Measurements from ENCODE around the gene NEO1. TPM values are rescaled to one million over a fixed set of nuclear protein-coding genes. Genes with fewer than 3 reads are reported as not detected.

The NEO1 gene
- total RNA-seq, 1 donor from 2014 or later, result 2.3 TPM

DNA sequence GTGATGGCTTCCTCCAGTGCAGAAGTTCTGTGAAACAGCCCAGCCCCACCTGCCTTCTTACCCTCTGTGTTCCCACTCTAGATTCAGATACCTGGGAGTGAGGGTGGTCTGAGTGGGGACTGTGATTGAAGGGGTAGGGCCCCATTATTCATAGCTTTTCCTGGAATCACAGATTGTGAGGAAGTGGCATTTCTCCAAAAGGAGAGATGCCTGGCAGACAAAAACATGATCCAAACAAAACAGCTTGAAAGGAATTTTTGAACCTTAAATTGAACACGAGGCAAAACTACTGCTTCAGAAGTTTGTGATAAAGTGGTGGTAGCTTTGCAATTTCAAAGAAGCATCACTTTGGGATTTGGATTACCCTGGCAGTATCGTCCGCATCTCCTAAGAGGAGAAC lies 29.2 kb upstream of the NEO1 start:
- H3K9me3 Mint-ChIP-seq, result no peaks in the 10 kb centered on the region

DNA sequence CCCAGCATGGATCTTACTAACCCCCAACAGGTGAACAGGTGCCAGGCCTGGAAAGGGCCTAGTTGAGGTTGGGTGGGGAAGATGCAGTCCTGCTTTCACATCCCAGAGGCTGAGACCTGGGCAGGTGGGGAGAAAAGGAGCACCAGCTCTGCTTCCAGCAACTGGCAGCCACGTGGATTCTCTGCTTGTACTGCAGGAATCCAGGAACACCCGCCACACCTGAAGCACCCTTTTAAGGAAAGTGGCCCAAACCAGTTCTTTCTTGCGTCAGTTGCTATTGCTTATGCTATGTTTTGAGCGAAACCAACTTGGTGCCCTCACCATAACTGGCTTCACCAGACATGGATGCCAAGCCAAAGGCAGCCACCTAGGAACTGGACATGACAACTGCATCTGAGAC lies 28.1 kb upstream of the NEO1 start:
- POLR2A ChIA-PET, result no interaction called here
- Mint-ChIP-seq H3K27ac (no peak overlapping the region), H3K9me3 (no peaks in the 10 kb centered on the region), H3K4me3 (no peak overlapping the region), H3K27me3 (peaks cover 21% of the 10 kb centered on the region), H3K36me3 (ENCODE audit: low read depth) (no peaks in the 10 kb centered on the region), H3K4me1 (no peaks in the 10 kb centered on the region)
- DNase-seq, result no peak
- TF ChIP-seq, protein P1, sequence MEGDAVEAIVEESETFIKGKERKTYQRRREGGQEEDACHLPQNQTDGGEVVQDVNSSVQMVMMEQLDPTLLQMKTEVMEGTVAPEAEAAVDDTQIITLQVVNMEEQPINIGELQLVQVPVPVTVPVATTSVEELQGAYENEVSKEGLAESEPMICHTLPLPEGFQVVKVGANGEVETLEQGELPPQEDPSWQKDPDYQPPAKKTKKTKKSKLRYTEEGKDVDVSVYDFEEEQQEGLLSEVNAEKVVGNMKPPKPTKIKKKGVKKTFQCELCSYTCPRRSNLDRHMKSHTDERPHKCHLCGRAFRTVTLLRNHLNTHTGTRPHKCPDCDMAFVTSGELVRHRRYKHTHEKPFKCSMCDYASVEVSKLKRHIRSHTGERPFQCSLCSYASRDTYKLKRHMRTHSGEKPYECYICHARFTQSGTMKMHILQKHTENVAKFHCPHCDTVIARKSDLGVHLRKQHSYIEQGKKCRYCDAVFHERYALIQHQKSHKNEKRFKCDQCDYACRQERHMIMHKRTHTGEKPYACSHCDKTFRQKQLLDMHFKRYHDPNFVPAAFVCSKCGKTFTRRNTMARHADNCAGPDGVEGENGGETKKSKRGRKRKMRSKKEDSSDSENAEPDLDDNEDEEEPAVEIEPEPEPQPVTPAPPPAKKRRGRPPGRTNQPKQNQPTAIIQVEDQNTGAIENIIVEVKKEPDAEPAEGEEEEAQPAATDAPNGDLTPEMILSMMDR (IDR thresholded peaks at IDR 0.05), result no peak
- intact Hi-C loops (cut with micrococcal nuclease), result no loop called here
- CTCF ChIA-PET, result no interaction called here
- ATAC-seq (ENCODE audit: low read depth), result no peak

More for the DNA sequence above, 29.2 kb upstream of the NEO1 start:
- no peaks in the 10 kb centered on the region for H3K4me1 Mint-ChIP-seq
- no peak overlapping the region for H3K27ac Mint-ChIP-seq
- DNase-seq, result no peak
- no peak overlapping the region for H3K4me3 Mint-ChIP-seq
- CTCF ChIA-PET, result no interaction called here
- peaks cover 23% of the 10 kb centered on the region for H3K27me3 Mint-ChIP-seq
- TF ChIP-seq, protein P1 (IDR thresholded peaks at IDR 0.05), result no peak
- intact Hi-C loops (cut with micrococcal nuclease), result no loop called here
- ATAC-seq (ENCODE audit: low read depth), result no peak
- POLR2A ChIA-PET, result no interaction called here
- H3K36me3 Mint-ChIP-seq (ENCODE audit: low read depth), result no peaks in the 10 kb centered on the region

- ChIA-PET CTCF (no interaction called here), POLR2A (no interaction called here)
- Mint-ChIP-seq H3K36me3 (ENCODE audit: low read depth) (no peaks in the 10 kb centered on the region), H3K4me1 (no peaks in the 10 kb centered on the region), H3K9me3 (no peaks in the 10 kb centered on the region), H3K27me3 (peaks cover 19% of the 10 kb centered on the region), H3K4me3 (no peak overlapping the region), H3K27ac (no peak overlapping the region)
- intact Hi-C loops (cut with micrococcal nuclease), result no loop called here
- TF ChIP-seq, protein P1 (IDR thresholded peaks at IDR 0.05), result no peak
- ATAC-seq (ENCODE audit: low read depth), result no peak
- no peak for DNase-seq
Observed at GRCh38 chr15:73026511-73027054, 25.7 kb upstream of the NEO1 start.

DNA sequence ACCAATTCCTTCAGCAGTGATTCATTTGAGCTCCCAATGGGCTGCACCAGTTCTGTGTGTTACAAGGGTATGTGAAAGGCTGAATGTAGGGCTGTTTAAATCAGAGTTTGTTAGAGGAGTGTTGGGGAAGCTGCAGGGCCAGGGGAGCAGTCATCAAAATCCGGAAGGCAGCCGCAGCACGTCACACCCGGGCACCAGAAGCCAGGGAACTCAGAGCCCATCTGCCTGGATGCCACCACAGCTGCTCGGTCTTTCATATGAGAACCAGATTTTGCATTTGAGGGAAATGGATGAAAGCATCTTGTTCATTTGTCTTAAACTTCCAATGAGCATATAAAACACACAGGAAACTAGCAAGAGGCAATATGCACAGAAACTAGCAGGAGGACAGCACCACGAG lies 24.2 kb upstream of the NEO1 start:
- POLR2A ChIA-PET, result no interaction called here
- Mint-ChIP-seq H3K9me3 (no peaks in the 10 kb centered on the region), H3K36me3 (ENCODE audit: low read depth) (no peaks in the 10 kb centered on the region), H3K27me3 (peaks cover 18% of the 10 kb centered on the region), H3K4me3 (no peak overlapping the region), H3K27ac (no peak overlapping the region), H3K4me1 (no peaks in the 10 kb centered on the region)
- intact Hi-C loops (cut with micrococcal nuclease), result no loop called here
- CTCF ChIA-PET, result no interaction called here
- TF ChIP-seq, protein P1 (IDR thresholded peaks at IDR 0.05), result no peak
- DNase-seq (no peak), ATAC-seq (ENCODE audit: low read depth) (no peak)

GRCh38 chr15:73028831-73029451 lies 23.3 kb upstream of the NEO1 start:
- H3K4me1 Mint-ChIP-seq, result no peaks in the 10 kb centered on the region
- peaks cover 19% of the 10 kb centered on the region for H3K27me3 Mint-ChIP-seq
- TF ChIP-seq, protein P1 (IDR thresholded peaks at IDR 0.05), result no peak
- DNase-seq, result no peak
- ChIA-PET POLR2A (no interaction called here), CTCF (interaction anchor here (0.9 kb wide), 1 partner anchor 52 kb away, joined by 3 read pairs; no protein-coding TSS in a partner anchor)
- no peaks in the 10 kb centered on the region for H3K9me3 Mint-ChIP-seq
- no peaks in the 10 kb centered on the region for H3K36me3 Mint-ChIP-seq (ENCODE audit: low read depth)
- no peak overlapping the region for H3K27ac Mint-ChIP-seq
- ATAC-seq (ENCODE audit: low read depth), result no peak
- intact Hi-C loops (cut with micrococcal nuclease), result no loop called here
- no peak overlapping the region for H3K4me3 Mint-ChIP-seq

All from activated B cell treated with CpG ODN at 0.5 μM for 24 hours (primary cell).